HG03108 (cell line): ENCODE results near the gene SSBP3.
A peak's percentile ranks its signal among the peaks of the same experiment; 100 is the strongest.
"Not testable (repeated sequence)": the region's sequence is repeated elsewhere in the genome, so short reads cannot be mapped to it uniquely, and the experiment has no call there.

ENCODE experiments used
- ATAC-seq: cut with Tn5 transposase; IDR thresholded peaks from one replicate; pipeline ENCODE4 v1.9.1; 2021; ENCODE audit warnings: moderate library complexity; ENCODE audit not compliant: unreplicated experiment

SSBP3 gene

DNA sequence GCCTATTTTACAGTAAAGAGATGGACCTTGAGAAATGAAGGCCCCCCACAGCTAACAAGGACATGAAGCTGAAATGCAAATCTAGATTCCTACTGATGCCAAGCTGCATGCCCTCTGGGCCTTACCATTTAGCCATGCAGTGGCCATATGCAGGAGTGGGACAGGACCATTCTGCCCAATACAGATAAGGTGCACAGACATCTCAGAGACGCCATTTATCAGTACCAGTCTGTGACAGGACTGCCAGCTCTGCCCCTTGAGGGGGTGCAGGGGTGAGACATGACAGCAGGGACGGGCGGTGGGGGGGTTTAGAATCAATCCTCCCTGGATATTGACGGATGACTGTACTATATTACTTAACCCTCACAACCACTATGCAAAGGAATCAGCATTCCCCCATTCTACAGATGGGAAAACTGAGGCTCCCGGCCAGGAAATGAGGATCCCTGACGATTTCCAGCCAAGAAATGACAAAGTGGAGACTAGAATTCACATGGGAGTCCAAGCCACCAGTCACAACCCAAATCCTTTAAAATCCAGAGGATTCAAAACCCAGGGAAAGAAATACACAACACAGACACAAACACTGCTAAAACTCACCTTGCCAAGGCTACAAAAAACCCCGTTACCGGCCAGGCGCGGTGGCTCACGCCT lies 10.8 kb downstream of the SSBP3 start:
- no peak for ATAC-seq

DNA sequence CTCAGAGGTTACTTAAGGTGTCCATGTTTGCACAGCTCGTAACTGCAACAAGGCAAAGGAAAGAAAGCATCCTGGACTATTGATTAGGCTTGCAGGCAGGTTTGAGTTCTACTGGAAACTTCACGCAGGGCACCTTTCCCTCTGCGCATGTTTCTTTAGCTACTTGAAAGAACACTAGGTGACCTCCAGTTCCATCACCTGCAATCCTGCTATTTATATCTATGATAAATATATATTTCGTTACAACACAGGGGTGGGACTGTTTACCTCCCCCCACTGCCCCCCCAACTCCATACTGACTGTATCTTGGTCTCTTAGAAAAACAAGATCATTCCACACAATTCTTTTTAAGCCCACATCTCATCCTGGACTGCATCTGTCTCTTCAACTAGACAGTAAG lies 12.1 kb downstream of the SSBP3 start:
- ATAC-seq = no peak

DNA sequence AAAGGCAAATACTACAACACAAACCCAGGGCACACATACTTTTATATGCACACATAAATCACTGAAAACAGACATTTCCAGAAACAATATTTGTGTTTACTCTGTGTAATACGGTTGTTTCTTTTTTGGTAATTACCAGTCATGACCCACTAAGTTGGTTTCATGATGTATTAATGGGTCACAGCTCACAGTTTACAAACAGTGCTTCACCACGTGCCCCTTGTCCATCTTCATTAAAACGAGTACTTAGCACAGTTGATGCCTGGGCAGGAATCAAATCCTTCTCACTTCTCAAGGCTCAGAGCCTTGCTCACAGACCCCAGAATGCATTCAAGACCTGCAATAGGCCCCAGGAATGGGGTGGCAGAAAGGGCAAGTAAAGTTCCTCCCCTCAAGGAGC lies 13.8 kb downstream of the SSBP3 start:
- no peak for ATAC-seq

DNA sequence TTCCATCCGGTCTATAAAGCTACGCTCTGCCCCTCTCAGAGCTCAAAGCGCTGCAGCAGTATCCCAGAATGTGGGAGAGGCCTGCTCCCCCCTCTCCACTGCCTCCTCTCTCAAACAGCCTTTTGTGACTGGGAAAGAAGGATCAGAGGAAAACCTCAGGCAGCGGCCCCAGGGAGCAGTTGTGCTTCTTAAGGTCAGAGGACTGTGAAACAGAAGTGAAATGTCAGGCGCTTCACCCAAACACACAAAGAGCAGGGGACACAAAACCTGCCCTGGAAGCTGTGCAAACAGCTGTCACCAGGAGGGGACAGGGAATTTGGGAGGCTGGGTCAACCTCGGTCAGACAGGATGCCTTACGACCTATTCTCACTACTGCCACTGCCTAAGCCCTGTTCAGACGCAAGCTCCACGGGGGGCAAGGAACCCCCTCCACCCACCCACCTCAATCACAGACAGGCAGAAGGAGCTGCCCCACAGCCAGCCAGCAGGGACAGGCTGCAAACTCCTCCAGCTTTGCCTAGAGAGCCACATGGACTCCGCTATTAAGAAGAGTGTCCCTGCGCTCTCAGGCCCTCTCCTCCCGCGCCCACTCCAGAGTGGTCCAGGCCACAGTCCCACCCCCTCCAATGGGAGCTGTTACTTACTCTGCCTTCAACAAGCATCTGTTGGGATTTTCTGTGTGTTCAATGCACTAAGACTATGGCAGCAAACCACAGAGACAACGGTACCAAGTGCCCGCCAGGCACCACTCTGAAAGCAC lies 14.6 kb downstream of the SSBP3 start:
- no peak for ATAC-seq

DNA sequence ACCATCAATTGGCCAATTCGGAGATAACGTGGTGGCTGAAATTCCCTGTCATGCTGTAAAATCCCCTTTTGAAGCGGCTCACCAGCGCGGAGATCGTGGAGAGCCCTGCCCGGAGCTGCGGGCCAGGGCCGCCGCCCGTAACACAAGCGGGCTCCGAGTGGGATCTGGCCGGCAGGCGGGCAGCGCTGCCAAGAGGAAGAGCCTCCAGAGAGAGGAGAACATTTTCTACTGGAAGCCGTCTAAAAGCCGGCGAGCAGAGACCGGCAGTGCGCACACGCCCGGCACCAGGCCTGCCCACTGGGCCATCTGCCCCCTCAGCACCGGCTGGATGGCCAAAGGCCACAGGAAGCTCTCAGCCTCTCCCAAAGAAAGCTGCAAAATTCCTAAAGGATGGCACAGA lies 15.5 kb downstream of the SSBP3 start:
- ATAC-seq = no peak

DNA sequence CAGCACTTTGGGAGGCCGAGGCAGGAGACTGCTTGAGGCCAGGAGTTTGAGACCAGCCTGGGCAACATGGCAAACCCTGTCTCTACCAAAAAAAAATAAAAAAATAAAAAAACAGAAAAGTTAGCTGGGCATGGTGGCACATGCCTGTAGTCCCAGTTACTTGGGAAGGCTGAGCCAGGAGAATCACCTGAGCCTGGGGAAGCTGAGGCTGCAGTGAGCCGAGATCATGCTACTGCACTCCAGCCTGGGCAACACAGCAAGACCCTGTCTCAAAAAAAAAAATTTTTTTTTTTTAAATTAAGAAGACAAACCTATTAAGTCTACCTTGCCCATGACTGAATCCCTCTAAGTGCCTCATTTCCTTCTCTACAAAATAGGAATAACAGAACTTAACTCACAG lies 16.6 kb downstream of the SSBP3 start:
- not testable (repeated sequence) for ATAC-seq

DNA sequence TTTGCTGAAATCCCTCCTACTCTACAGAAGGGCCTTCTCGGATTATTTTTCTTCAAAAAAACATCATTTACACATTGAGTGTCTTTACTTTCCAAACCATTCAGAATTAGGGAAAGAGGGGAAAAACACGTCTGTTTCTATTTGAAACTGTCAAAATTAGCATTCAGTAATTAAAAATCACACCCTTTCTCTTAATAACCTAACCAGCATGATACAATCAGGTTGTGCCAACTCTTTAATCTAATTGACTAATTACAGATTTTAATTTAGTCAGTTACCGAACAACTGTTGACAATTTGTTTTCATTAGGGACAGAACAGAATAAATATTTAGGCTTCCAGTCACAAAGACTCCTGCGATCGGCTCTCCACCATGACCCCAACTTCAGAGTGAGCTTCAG lies 18.8 kb downstream of the SSBP3 start:
- no peak for ATAC-seq

DNA sequence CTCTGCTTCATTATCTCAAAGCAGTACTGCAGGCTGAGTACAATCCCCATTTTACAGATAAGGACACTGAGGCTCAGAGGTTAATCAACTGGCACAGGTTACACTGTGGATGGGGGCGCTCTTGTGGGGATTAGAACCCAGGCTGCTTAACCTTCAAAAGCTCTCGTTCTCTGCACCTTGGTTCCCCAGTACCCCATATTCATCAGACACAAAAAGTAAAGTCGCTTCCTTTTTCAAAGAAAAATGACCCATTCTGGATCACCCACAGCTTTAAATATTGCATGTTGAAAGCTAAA lies 20.5 kb downstream of the SSBP3 start:
- ATAC-seq = no peak

DNA sequence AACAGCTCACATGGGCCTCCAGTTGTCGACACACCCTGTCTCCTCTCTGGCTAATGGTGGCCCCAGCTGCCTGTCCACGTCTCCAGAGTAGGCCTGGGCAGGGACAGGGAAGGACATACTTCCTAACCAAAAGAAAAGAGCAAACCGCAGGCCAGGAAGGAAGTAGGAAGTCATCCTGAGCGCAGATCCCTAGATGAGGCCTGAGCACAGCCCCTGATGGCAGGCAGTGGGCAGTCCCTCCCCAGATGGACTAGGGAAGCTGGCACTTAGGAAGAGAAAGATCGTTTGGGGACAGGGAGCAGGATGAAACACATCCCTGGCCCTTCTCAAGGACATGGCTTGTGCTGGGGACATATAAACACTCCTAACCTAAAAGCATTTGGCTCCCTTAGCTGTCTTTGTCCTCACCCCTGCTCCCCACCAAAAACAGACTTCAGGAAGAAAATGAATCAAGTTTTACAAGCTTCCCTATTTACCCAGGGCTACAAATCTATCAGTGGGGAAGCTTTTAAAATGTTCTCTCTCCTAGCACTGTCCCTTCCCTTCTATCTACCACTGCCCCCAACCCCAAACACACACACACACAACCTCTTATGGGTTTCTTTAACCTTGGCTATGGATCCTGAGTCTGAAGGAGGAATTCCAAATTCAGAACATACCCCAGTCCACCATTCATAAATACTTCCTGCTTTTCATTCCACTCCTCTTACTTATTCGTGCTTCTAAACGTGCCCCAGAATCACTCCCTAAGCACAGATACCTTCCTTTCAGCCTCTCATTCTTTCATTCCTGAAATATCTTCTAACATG lies 21.1 kb downstream of the SSBP3 start:
- ATAC-seq = no peak

DNA sequence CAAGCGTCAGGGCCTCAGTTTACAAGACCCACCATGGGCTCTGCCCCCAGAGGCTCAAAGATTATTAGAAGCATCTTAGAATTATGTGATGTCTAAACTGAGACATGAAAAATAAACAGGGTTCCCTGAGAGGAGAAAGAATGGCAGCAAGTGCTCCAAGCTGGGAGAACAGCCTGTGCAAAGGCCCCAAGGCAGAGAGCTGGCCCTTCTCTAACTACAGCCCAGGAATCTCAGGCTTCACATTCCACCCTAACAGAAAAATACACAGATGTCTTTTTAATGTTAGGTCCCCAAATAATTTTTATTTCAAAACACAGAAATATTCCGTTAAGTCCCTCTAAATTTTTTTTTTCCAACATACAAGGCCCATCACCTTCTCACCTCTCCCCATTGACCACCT lies 21.7 kb downstream of the SSBP3 start:
- ATAC-seq = no peak

DNA sequence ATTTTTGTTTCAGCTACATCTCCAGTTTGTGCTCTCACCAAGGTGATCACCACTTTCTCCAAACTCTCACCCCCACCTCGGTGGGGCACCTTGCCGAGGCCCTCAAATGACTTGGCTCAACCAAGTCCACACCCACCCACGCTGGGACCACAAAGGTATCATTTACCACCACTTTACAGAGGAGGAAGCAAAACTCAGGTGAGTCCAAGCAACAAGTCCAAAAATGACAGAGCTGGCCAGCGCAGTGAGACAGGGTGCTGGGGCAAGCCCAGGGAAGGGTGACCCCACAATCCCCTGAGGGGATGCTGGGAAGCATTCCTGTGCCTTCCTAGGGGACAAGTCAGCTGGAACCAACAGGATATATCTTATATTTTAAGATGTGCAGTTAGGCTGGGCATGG lies 24.7 kb downstream of the SSBP3 start:
- no peak for ATAC-seq

DNA sequence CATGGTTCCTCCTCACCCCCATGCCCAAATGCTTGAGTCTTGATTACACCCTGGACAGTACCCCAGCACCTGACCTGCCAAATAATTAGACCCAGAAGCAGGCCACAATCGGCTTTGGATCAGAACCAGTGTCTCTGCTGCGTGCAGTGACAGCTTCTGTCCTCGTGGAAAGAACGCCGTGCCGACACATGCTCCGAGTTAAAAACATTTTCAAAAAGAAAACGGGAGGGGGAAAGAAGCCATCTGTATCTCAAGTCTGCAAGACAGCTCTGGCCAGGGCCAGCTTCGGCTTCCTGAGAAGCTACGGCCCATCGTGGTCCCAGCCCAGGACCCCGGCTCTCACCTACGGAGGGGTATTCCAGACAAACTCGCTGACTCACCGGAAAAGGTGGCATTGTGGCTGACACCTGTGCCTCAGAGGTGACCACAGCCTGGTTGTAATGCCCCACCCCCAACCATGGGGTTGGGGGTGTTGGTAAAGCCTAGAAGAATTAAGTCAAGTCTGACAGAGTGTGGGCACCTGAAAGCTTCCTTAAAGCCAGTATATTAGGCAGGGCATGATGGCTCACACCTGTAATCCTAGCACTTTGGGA lies 25.8 kb downstream of the SSBP3 start:
- ATAC-seq = no peak

DNA sequence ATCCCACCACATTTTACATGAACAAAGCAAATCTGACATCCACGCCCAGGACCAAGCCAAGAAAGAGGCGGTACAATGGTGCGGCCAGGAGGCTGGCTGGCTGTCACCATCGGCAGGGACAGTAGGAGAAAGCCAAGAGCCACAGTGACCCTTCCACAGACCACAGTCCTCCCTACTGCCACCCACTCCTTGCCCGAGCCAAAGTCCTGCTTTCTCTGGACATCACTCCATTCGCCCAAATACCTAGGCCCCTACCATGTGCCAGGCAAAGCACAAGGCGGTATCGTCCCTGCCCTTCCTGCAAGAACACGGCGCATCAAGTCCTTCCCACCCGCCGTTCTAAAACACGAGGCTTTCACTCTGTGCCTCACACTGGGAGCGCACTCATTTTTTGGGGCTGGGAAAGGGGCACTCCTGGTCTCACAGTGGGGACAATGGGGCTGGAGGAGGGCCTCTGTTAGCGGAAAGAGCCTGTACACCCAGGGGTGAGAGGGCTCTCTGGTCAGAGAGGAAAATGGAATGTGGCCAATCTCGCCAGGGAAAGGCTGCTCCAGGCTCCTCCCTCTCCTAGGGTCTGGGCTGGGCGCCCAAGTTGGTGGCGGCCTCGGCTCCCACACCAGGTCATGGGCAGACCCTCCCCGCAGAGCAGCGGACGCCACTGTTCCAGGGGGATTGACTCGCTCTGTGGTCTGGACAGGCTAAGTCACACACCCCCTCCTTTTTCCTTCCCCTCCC lies 26.5 kb downstream of the SSBP3 start:
- no peak for ATAC-seq

DNA sequence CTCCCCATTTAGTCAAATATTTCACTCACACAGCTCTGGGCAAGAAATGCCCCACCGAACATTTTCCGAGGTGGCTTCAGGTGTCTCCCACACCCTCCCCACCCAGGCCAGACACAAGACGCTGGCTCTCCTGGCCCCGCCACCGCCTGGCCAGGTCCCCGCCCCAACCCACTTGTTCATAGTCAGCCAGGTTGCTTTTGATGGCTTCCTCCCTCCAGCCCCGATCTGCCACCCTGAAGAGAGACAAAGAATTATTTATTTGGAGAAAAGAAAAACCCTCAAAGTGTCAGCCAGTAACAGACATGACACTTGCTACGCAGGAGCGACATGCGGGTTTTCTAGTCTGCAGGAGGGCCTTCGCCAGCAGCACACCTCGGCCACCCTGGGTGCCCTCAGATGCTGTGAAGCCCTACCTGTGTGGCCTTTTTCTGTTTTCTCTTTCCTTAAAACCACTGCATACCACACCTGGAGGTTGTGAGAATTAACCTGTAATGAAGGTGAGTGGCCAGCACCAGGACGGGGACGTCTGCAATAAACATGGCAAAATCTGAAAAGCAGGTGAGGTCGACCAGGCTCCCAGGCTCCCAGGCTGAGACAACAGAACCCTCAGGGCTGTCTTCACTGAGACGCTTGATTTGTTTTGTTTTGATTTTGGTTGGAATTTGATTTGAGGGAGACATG lies 27.2 kb downstream of the SSBP3 start:
- ATAC-seq = no peak

DNA sequence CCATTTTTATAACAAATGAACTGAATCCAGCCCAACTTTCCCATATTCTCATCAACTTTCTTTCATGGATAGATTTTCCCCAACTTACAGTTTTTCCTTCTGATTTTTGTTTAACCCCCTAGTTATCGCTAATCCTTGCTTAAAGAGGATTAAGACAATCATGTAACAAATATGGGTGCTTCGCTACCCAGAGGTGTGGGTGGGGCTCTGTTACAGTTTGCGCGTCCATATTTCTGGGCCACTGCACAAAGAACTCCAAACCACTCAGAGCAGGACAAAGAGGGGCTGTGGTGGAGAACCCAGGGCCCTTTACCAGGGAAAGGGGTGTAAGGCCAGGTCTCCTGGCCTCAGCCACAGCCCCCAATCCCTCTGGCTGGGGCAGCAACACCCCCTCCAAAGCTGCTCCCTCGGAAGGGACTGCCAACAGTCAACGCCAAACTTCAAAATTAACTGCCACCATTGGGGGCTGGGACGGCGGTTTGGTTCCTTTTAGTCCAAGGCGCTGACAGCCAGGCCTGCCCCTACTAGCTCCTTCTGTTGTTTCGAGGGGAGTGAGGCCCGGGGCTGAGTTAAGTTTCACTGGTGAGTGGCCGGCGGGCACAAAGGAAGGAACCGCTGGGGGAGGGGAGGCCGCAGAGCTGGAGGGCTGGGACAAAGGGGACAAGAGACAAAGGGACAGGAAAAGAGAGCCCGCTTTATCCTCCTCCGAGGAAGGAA lies 27.9 kb downstream of the SSBP3 start:
- no peak for ATAC-seq

DNA sequence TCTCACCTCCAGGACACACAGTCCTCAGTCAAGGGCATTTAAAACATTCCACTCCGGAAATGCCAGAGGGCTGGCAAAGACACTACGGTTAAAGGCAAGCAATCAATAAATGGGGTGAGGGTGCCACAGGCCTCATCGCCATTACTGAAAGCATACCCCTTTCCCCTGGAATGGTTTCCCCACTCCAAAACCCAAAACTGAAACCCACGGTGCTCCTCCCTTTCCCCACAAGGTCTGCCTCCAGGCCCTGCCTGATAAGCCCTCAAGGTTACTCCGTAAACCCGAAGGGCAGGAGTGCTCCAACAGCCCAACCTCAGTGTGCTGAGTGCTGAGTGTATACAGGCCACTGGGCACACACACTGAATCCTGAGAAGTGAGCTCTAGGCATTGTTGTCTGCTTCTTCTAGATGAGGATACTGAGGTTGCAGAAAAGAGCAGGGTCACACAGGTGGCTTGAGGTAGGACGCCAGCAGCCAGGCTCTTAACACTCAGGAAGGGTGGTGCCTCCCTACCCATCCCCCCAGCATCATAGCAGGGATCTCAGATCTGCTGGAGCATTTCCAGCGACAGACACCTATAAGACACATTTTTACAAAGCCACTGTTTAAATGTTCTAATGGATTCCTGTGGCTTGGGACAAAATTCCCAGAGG lies 29.0 kb downstream of the SSBP3 start:
- ATAC-seq = no peak

DNA sequence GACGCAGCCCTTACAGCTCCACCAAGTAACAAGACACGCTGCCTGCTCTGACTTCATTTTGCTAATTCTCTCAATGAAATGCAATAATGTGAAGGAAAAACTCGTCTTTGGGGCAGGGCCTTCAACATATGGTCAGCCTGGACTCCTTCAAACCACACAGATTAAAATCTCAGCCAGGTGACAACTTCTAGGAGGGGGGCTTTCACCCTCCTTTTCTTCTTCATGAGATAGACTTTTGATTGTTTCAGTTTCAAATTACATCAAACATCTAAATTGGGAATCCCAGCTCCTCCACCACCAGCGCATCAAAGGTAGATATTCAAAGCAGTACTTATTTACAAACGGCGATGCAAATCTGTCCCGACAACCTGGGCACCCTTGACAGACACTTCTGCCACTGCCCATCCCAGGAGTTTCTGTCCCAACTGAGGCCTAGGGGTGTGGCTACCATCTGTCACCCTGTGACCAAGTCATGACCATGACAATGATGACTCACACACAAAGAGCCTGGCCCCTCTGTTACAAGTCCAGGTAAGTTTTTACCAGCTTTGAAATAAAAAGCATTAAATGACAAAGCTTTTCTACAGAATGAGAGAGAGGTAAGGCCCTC lies 29.7 kb downstream of the SSBP3 start:
- peak; percentile 56 for ATAC-seq

DNA sequence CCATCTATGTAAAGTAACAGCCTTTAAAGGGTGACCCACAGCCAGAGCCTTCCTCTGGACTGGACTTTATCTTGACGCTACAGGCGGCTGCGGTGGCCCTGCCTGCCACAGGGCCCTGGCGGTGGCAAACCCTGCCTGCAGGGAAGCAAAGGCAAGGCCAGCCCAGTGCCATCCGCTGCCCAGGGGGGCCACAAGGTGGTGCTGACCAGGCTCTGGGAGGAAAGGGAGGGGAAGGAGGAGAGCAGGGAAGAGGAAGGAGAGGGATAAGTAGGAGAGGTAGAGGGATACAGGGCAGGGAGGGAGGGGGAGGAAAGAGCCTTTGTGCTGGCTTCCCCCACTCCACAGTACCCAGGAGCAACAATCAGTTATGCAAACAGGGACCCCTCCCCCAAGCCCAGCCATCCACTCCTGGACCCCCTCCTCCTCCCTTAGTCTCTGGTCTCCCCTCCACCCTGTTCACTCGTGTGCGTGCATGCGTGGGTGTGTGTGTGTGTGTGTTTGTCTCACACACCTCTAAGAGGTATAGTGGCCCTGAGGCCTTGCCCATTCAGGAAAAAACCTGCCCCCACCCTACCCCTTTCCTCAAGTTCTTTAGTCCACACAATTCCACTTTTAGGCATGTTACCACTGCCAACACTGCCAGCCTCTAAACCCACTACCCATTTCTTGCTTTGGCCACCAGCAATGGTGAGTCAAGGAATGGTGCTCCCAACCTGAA lies 30.3 kb downstream of the SSBP3 start:
- no peak for ATAC-seq
